SK-N-MC (cell line): ENCODE results near the gene TNIK.

Source experiments
- EZH2 ChIP-seq: fragments of 200-600 bp; sonication (generic); IDR thresholded peaks from one replicate; pipeline ENCODE4 v1.6.1; 2017; ENCODE audit warnings: antibody characterized with exemption
- FOXP2 ChIP-seq: optimal IDR thresholded peaks from 2 replicates; pipeline ENCODE3; 2011; ENCODE audit warnings: mild to moderate bottlenecking, moderate library complexity; ENCODE audit not compliant: insufficient read depth; ENCODE audit errors: extremely low read length, control extremely low read depth
- POLR2AphosphoS5 ChIP-seq: IDR thresholded peaks from 2 replicates; pipeline ENCODE4 v1.6.1; 2012; ENCODE audit warnings: mild to moderate bottlenecking, low read depth, low read length, borderline replicate concordance

GRCh38 chr3:171446801-171447578, 13.2 kb downstream of the TNIK start:
- no peak for TF ChIP-seq POLR2AphosphoS5
- TF ChIP-seq EZH2, result no peak
- TF ChIP-seq FOXP2, result no peak
